Measurements from ENCODE around the gene HBS1L.

Gene HBS1L

GRCh38 chr6:135054569-135055498 lies at the start of gene HBS1L:
HBS1L (minus strand) TSS chr6:135054822; CDS start chr6:135054691, 131 bp downstream.
- peak; percentile 98 for DNase-seq (ENCODE audit: low spot score)

- no peak for DNase-seq (ENCODE audit: low spot score)
Measured at GRCh38 chr6:135104199-135104598, 49.6 kb upstream of the HBS1L start.

DNA sequence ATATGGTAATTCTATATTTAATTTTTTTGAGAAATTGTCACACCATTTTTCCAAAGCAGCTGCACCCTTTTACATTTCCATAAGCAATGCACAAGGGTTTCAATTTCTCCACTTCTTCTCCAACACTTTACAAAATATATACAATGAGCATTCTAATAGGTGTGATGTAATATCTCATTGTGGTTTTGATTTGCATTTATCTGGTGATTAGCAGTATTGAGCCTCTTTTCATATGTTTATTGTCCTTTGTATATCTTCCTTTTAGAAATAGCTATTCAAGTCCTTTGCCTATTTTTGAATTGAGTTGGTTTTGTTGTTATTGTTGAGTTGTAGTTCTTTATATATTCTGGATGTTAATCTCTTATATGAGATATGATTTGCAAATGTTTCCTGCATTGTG lies 47.6 kb upstream of the HBS1L start:
- no peak for DNase-seq (ENCODE audit: low spot score)

- no peak for DNase-seq (ENCODE audit: low spot score)
Measured at GRCh38 chr6:135097172-135097571, 42.5 kb upstream of the HBS1L start.

DNA sequence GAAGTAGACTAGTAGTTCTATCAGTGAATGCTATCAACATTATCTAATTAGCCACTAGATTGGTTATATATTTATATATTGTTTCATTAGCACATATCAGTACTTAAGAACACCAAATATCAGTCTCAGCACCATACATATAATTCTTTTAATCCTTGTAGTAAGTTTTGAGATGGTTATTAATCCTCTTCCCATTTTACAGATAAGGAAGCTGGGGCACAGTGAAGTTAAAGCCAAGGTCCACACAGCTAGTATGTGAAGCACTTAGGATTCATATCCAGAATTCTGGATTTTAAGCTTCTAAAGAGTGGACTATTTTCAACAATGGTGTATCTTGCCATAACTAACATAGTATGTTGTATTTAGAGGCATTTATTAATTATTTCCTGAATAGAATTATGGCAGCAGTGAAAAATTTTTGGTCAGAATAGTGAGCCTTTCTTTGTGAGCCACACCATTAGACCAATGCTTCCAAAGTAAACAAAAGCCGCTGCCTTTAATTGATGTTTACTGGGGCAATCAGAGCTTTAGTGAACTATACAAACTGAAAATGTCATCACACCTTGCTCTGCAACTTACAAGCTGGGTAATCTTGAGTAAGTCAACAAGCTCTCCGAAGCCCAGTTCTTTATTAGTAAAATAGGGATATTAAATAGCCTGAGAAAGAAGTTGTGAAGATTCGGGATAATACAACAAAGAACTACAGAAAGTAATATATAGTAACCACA lies 41.9 kb upstream of the HBS1L start:
- no peak for DNase-seq (ENCODE audit: low spot score)

GRCh38 chr6:135095716-135096115 lies 41.1 kb upstream of the HBS1L start:
- DNase-seq (ENCODE audit: low spot score) = no peak

GRCh38 chr6:135094403-135094821 lies 39.8 kb upstream of the HBS1L start:
- no peak for DNase-seq (ENCODE audit: low spot score)

DNA sequence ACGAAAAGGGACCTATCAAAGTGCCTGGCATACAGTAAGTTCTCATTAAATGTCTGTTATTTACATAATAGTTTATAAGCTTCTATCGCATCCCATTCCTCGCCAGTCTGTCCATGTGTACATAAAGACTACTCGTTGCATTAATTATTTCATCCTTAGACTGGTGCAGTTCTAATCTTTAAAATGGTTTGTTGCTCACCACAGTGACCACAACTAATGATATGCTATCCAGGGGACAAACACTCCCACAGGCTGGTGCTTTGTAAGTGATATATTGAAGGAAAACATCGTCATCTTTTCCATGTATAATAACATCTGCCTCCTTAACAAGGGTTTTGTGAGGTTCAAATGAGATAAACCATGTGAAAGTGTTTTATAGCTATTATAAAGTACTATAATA lies 39.0 kb upstream of the HBS1L start:
- no peak for DNase-seq (ENCODE audit: low spot score)

DNA sequence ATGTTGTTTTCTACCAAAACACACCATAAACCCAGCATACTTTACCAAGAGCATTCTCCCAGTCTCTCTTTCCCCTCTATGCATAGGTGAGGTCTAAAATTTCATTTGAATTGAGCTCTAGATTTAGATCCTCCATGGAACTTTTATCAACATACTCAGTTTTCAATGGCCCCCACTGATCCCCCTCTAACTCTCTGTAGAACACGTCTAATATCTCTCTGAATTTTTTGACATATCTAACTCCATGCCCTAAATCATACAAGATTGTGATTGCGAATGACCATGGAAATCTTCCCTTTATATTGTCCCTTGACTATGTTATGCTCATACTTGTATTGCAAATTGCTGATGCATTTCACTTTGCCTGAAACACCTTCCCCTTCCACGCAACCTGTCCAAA lies 38.1 kb upstream of the HBS1L start:
- no peak for DNase-seq (ENCODE audit: low spot score)

DNA sequence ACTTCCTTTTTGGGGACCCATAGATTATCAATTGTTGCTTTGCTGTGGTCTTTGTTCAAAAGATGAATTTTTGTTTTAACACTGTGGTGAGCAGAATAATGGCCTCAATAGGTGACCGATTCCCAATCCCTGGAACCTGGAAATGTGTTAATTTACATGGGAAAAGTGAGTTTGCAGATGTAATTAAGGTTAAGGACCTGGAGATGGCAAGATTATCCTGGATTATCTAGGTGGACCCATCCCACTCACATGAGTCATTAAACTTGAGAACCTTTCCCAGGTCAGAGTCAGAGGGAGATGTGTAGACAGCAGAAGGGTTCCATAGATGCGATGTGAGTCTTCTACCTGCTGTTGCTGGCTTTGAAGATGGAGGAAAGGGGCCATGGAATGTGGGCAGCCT lies 36.2 kb upstream of the HBS1L start:
- DNase-seq (ENCODE audit: low spot score) = no peak

DNA sequence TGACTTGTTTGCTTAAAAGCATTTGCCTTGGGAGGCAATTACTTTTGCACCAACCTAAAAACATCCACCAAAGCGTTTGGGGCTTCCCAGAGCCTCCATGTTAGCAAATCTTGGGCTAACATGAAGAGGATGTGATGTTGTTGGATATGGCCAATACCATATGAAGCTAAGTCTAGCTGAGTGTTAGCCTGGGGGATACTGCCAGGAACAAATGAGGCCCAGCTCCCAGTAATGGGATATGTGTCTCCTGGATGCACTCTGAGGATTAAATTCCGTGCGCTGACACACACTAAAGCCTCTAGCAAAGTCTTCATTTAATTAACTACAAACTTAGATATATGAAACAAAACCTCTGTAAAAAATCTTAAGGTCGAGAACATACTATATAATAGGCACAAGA lies 35.3 kb upstream of the HBS1L start:
- no peak for DNase-seq (ENCODE audit: low spot score)

- DNase-seq (ENCODE audit: low spot score) = no peak
Measured at GRCh38 chr6:135088818-135089809, 34.5 kb upstream of the HBS1L start.

GRCh38 chr6:135088281-135088680 lies 33.7 kb upstream of the HBS1L start:
- no peak for DNase-seq (ENCODE audit: low spot score)

DNA sequence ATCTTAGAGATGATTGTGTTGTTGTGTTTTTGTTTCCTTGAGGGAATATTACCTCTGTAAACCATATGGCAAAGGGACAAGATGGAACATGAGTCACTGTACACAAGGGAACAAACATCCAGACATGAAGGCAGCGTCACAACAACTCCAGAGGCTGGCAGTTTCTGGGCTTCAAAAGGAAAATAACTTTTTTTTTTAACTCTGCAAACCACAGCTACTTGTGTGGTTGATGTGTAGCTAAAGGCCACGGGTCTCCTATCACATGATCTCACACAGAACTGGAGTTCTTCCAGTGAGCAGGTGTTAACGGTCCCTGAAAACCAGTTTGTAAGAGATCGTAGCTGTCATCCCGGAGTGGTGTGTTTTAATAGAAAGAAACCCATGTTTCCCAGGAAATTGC lies 33.2 kb upstream of the HBS1L start:
- no peak for DNase-seq (ENCODE audit: low spot score)

DNA sequence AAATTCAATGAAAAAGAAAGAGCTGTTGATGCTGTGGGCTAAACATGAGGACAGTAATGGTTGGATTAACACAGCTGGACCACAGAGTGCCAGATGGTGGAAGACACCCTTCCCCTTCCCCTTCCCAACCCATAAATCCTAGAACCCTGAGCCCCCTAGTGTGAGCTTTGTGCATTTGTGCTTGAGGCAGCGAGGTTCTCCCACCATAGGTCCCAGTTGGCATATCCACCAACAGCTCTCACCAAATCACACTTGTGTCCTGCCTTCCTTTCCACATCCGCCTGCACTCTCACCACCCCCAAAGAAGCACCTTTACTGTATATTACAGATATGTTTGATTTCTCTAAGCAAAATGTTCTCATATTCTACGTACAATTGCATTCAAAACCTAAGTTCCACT lies 32.8 kb upstream of the HBS1L start:
- DNase-seq (ENCODE audit: low spot score) = no peak

DNA sequence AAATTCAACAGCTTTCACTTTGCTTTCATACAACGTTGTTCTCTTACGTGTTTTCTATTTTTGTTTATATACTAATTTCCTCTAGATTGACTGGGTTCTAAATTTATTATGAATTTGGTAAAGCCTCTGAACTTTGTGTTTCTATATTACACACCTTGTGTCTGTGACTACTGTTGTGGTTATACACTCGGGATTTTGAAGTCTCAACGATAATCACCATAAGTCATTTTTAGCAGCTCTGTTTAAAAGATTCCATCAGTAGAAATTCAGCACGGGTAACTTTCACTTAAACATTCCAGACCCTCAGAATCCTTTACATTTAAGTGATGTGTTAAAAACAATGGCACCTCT lies 31.8 kb upstream of the HBS1L start:
- DNase-seq (ENCODE audit: low spot score) = no peak

- DNase-seq (ENCODE audit: low spot score) = no peak
Measured at GRCh38 chr6:135085700-135086413, 31.2 kb upstream of the HBS1L start.

GRCh38 chr6:135084916-135085269 lies 30.3 kb upstream of the HBS1L start:
- DNase-seq (ENCODE audit: low spot score) = no peak

DNA sequence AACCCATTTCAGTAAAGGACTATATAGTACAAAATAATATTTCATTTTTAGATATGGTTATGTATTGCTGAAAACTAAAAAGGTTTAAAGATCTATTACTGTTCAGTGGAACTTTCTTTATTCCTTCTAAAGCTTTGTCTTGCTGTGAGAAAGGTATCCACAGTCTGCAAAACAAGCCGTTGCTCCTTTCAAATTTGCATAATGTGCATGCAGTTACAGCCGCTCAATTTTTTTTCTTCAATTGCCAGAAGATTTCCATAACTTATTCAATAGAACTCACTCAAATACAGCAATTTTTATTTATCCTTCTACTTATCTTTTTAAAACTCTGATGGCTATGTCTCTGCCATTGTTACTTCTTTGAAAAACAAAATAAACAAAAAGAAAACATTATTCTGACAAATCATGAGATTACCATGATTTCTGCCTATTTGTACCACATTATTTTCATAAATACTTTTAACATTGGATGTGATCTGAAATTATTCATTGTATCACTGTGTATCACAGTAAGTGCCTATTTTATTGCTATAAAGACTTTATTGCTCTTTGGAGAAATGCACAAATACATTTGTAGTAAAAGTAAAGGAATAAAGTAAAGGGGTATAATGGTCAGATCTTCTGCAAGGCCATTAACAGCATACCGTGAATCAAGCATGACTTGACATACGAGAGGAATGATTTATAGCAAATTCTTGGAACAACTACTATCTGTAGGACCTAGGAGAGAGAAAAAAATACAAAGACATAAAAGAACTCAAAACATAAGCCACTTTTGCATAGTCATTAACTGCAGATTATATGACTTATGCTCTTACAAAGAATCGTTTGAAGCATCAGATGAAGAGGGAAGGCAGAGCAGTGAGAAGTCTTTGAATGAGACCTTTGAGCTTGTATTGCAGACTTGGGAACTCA lies 29.6 kb upstream of the HBS1L start:
- no peak for DNase-seq (ENCODE audit: low spot score)

GRCh38 chr6:135081966-135082365 lies 27.3 kb upstream of the HBS1L start:
- no peak for DNase-seq (ENCODE audit: low spot score)
